K562 (cell line): ENCODE measurements around the gene IQCK. TPM values are rescaled to one million over a fixed set of nuclear protein-coding genes. Genes with fewer than 3 reads are reported as not detected.

Experiments used
- BHLHE40 ChIP-seq: IDR thresholded peaks from 2 replicates; pipeline ENCODE4 v1.6.1; 2011; ENCODE audit warnings: low read length, improper control_type of control experiment
- CBX2 ChIP-seq: fragments of 200-600 bp; sonication (generic); IDR thresholded peaks from one replicate; pipeline ENCODE4 v1.6.1; 2012; ENCODE audit warnings: mild to moderate bottlenecking, low read length, inconsistent platforms; ENCODE audit not compliant: insufficient read depth, poor library complexity, severe bottlenecking
- CREM ChIP-seq: IDR thresholded peaks from 2 replicates; pipeline ENCODE4 v1.6.1; 2014; ENCODE audit warnings: antibody characterized with exemption, low read depth
- EP300 ChIP-seq: IDR thresholded peaks from 2 replicates; pipeline ENCODE4 v1.6.1; 2012; ENCODE audit warnings: low read length, improper control_type of control experiment
- ETS1 ChIP-seq: conservative IDR thresholded peaks from 2 replicates; pipeline ENCODE4 v1.6.1; 2011; ENCODE audit warnings: low read depth, mild to moderate bottlenecking, low read length; ENCODE audit not compliant: control insufficient read depth
- IRF1 ChIP-seq: sonication (generic); formaldehyde crosslinking; IDR thresholded peaks from 2 replicates; pipeline ENCODE4 v1.8.0; 2022; ENCODE audit warnings: missing genetic modification reagents, mild to moderate bottlenecking, borderline replicate concordance
- KHSRP ChIP-seq: fragments of 450-650 bp; IDR thresholded peaks from 2 replicates; pipeline ENCODE4 v1.6.1; 2017
- RAD21 ChIP-seq, 2 experiments: fragments of 250-450 bp in 1 of 2; fragments of 450-650 bp in 1 of 2; sonication (Bioruptor Pico) in 1 of 2; formaldehyde crosslinking in 1 of 2; IDR thresholded peaks in 1 of 2; conservative IDR thresholded peaks in 1 of 2; 2 replicates each; pipeline versions ENCODE4 v1.4.0 to v1.8.0; 2020 to 2022; ENCODE audit warnings: mild to moderate bottlenecking in 2 of 2, moderate library complexity in 1 of 2
- RB1 ChIP-seq: fragments of 450-650 bp; IDR thresholded peaks from 2 replicates; pipeline ENCODE4 v1.6.1; 2017; ENCODE audit warnings: low read depth, mild to moderate bottlenecking
- RERE ChIP-seq: sonication (generic); formaldehyde crosslinking; IDR thresholded peaks from 2 replicates; pipeline ENCODE4 v1.8.0; 2023; ENCODE audit warnings: missing genetic modification reagents, mild to moderate bottlenecking, borderline replicate concordance
- SIX5 ChIP-seq, 2 experiments: IDR thresholded peaks; 2 replicates each; pipeline ENCODE4 v1.6.1; 2011; ENCODE audit warnings: low read length in 2 of 2, borderline replicate concordance in 1 of 2, low read depth in 1 of 2, mild to moderate bottlenecking in 1 of 2, moderate library complexity in 1 of 2; ENCODE audit not compliant: insufficient read depth in 1 of 2
- SRSF1 ChIP-seq: fragments of 200-400 bp; formaldehyde crosslinking; IDR thresholded peaks from 2 replicates; pipeline ENCODE4 v1.6.1; 2017; ENCODE audit warnings: mild to moderate bottlenecking, low read depth, low read length, moderate library complexity
- SRSF3 ChIP-seq: fragments of 200-400 bp; formaldehyde crosslinking; IDR thresholded peaks from 2 replicates; pipeline ENCODE4 v1.6.1; 2016; ENCODE audit warnings: mild to moderate bottlenecking, low read length, moderate library complexity; ENCODE audit not compliant: insufficient read depth
- STAG1 ChIP-seq: sonication (generic); formaldehyde crosslinking; IDR thresholded peaks from 2 replicates; pipeline ENCODE4 v1.5.0; 2020; ENCODE audit warnings: missing genetic modification reagents, borderline replicate concordance
- TOE1 ChIP-seq, 2 experiments: fragments of 450-650 bp in 1 of 2; sonication (generic) in 1 of 2; formaldehyde crosslinking in 1 of 2; IDR thresholded peaks; 2 replicates each; pipeline versions ENCODE4 v1.7.1 to v1.8.0; 2016 to 2022; ENCODE audit warnings: borderline replicate concordance in 2 of 2, mild to moderate bottlenecking in 2 of 2, antibody characterized with exemption in 1 of 2, inconsistent platforms in 1 of 2, low read depth in 1 of 2, missing genetic modification reagents in 1 of 2, moderate library complexity in 1 of 2
- ZEB2 ChIP-seq: fragments of 450-650 bp; IDR thresholded peaks from 2 replicates; pipeline ENCODE4 v1.6.1; 2016
- ZFP30 ChIP-seq: fragments of 250-450 bp; sonication (Bioruptor Pico); IDR thresholded peaks from 2 replicates; pipeline ENCODE4 v1.8.0; 2022; ENCODE audit warnings: moderate library complexity, mild to moderate bottlenecking, inconsistent platforms, borderline replicate concordance
- ZNF311 ChIP-seq: fragments of 250-450 bp; sonication (Bioruptor Pico); IDR thresholded peaks from 2 replicates; pipeline ENCODE4 v1.4.0; 2020; ENCODE audit warnings: mild to moderate bottlenecking, moderate library complexity
- ZNF384 ChIP-seq: IDR thresholded peaks from 2 replicates; pipeline ENCODE4 v1.6.1; 2012; ENCODE audit warnings: low read depth, low read length, improper control_type of control experiment
- polyA plus RNA-seq, 8 experiments: library from polyadenylated mRNA; depleted of rRNA in 4 of 8; stranded (reverse) in 5 of 8; unstranded in 3 of 8; fragments of >200 nt; fragmentation: Nextera tagmentation in 2 of 8; fragmentation: Illumina TruSeq in 1 of 8; extraction: Ambion mirVana in 2 of 8; extraction: Trizol in 1 of 8; gene quantifications; 2 replicates each; pipeline versions ENCODE4 v1.2.1 to v1.2.3, GENCODE V29; 2011 to 2014; ENCODE audit warnings: inconsistent platforms in 1 of 8, missing spikeins in 1 of 8
- total RNA-seq, 7 experiments: library from RNA; depleted of rRNA in 6 of 7; stranded (reverse); fragments of >200 nt in 6 of 7; fragmentation: Illumina TruSeq in 2 of 7; extraction: Trizol in 2 of 7; gene quantifications; 2 replicates each; pipeline versions ENCODE4 v1.2.1 to v1.2.3, GENCODE V29; 2011 to 2021; ENCODE audit warnings: low replicate concordance in 1 of 7

IQCK gene
- total and polyA plus RNA-seq, 9 of the 15 experiments (the other 6 are each of a cell fraction or from before 2014, with no cell fraction given): 5.2 to 12.2 (median 7.3) TPM

- no peak for TF ChIP-seq IRF1 (CRISPR knock-in tag)
- no peak for TF ChIP-seq STAG1 (CRISPR knock-in tag)
- 0 out of 2 replicates have a peak, but pooled peaks have one; percentile 66 for TF ChIP-seq RERE (CRISPR knock-in tag)
- no peak for TF ChIP-seq ZNF311 (CRISPR knock-in tag)
- peak; percentile 63 for TF ChIP-seq ETS1
- TF ChIP-seq KHSRP: no peak
- TF ChIP-seq SIX5 (IDR thresholded peaks at IDR 0.05; ENCODE audit: borderline replicate concordance in 1 of 2, insufficient read depth in 1 of 2, low read depth in 1 of 2, low read length in 2 of 2): peak in 1 of 2 experiments; percentile 36; a peak in 1 of 4 replicates
- TF ChIP-seq EP300: no peak
- TF ChIP-seq RB1: peak; percentile 70; the same call in 1 of the 2 replicates
- TF ChIP-seq ZFP30 (CRISPR knock-in tag): no peak
- TF ChIP-seq TOE1 (IDR thresholded peaks at IDR 0.05; ENCODE audit: borderline replicate concordance): peak; percentile 47; the same call in 1 of the 2 replicates
- no peak for TF ChIP-seq TOE1 (CRISPR knock-in tag; IDR thresholded peaks at IDR 0.05; ENCODE audit: borderline replicate concordance, low read depth)
- TF ChIP-seq ZNF384: no peak
- TF ChIP-seq SRSF1: no peak
- TF ChIP-seq ZEB2: no peak
- no peak for TF ChIP-seq RAD21 (CRISPR knock-in tag; conservative IDR thresholded peaks at IDR 0.05 in 1 of 2, IDR thresholded peaks at IDR 0.05 in 1 of 2)
- no peak for TF ChIP-seq SRSF3
- TF ChIP-seq CBX2: no peak
- peak; percentile 65 for TF ChIP-seq BHLHE40
- peak; percentile 55; the same call in 1 of the 2 replicates for TF ChIP-seq CREM
These were observed at the start of gene IQCK, which contains the start of gene KNOP1 (continued) for GRCh38 chr16:19717741-19718623.
